Cardiac fibroblast (primary cell): ENCODE measurements around the gene PTTG1.

ENCODE experiments used
- DNase-seq, 2 donors: peaks; one replicate each; pipeline versions ENCODE4 v3.0.0 to v3.0.0-alpha.2; 2010; ENCODE audit warnings: low read depth in 2 of 2
- H3K4me3 ChIP-seq, 2 donors: replicated peaks in 1 of 2; 1 replicate in 1 of 2; 2 replicates in 1 of 2; pipeline ENCODE4 v1.5.1; 2011; ENCODE audit warnings: low read depth in 2 of 2, low read length in 2 of 2, mild to moderate bottlenecking in 2 of 2, moderate library complexity in 1 of 2
- CTCF ChIP-seq: IDR thresholded peaks from one replicate; pipeline ENCODE4 v1.5.1; 2011; ENCODE audit warnings: low read depth, mild to moderate bottlenecking, low read length, inconsistent platforms

The PTTG1 gene

GRCh38 chr5:160458806-160459800 lies 37.4 kb downstream of the PTTG1 start:
- DNase-seq: no peak
- TF ChIP-seq CTCF: no peak
- no peak overlapping the region for H3K4me3 ChIP-seq

- TF ChIP-seq CTCF: peak; percentile 37
- no peak for DNase-seq
- no peak overlapping the region for H3K4me3 ChIP-seq
These were observed 38.9 kb downstream of the PTTG1 start for GRCh38 chr5:160460377-160461049.

- DNase-seq: no peak
- no peak for TF ChIP-seq CTCF
- H3K4me3 ChIP-seq: no peak overlapping the region
These were observed 39.7 kb downstream of the PTTG1 start for GRCh38 chr5:160461378-160461777.

- no peak overlapping the region for H3K4me3 ChIP-seq
- no peak for TF ChIP-seq CTCF
- DNase-seq: no peak
These were observed 40.5 kb downstream of the PTTG1 start for GRCh38 chr5:160462167-160462566.

- no peak for TF ChIP-seq CTCF
- no peak for DNase-seq
- no peak overlapping the region for H3K4me3 ChIP-seq
These were observed 41.6 kb downstream of the PTTG1 start for GRCh38 chr5:160463227-160463626.

- DNase-seq: peak; percentile 66 to 82
- TF ChIP-seq CTCF: no peak
- no peak overlapping the region for H3K4me3 ChIP-seq
These were observed 42.2 kb downstream of the PTTG1 start for GRCh38 chr5:160463740-160464465.
